K562 (cell line): ENCODE measurements around the gene CDCA5. TPM values are rescaled to one million over a fixed set of nuclear protein-coding genes. Genes with fewer than 3 reads are reported as not detected.
A peak's percentile ranks its signal among the peaks of the same experiment; 100 is the strongest.

ENCODE experiments used
- AFF4 ChIP-seq: sonication (generic); formaldehyde crosslinking; IDR thresholded peaks from 2 replicates; pipeline ENCODE4 v1.8.0; 2023; ENCODE audit warnings: mild to moderate bottlenecking, missing genetic modification reagents
- HMGXB4 ChIP-seq: sonication (generic); formaldehyde crosslinking; IDR thresholded peaks from 2 replicates; pipeline ENCODE4 v1.8.1; 2023; ENCODE audit warnings: mild to moderate bottlenecking, missing genetic modification reagents
- JUND ChIP-seq, 2 experiments: IDR thresholded peaks; 2 replicates in 1 of 2; 3 replicates in 1 of 2; pipeline ENCODE4 v1.6.1; 2011; ENCODE audit warnings: borderline replicate concordance in 2 of 2, low read depth in 2 of 2, low read length in 2 of 2, improper control_type of control experiment in 1 of 2, missing biosample characterization in 1 of 2, missing genetic modification characterization in 1 of 2, missing genetic modification reagents in 1 of 2
- RBM34 ChIP-seq: fragments of 200-400 bp; formaldehyde crosslinking; IDR thresholded peaks from 2 replicates; pipeline ENCODE4 v1.6.1; 2018; ENCODE audit warnings: low read length, borderline replicate concordance; ENCODE audit not compliant: insufficient read depth
- SFPQ ChIP-seq: fragments of 200-400 bp; formaldehyde crosslinking; IDR thresholded peaks from 2 replicates; pipeline ENCODE4 v1.6.1; 2017; ENCODE audit warnings: mild to moderate bottlenecking, low read depth, low read length, moderate library complexity
- TAF15 ChIP-seq: fragments of 200-400 bp; formaldehyde crosslinking; IDR thresholded peaks from 2 replicates; pipeline ENCODE4 v1.6.1; 2017; ENCODE audit warnings: mild to moderate bottlenecking, low read depth, low read length, moderate library complexity
- THRAP3 ChIP-seq: fragments of 450-650 bp; IDR thresholded peaks from 2 replicates; pipeline ENCODE4 v1.6.1; 2016; ENCODE audit warnings: mild to moderate bottlenecking, inconsistent platforms, borderline replicate concordance
- UBTF ChIP-seq, 2 experiments: IDR thresholded peaks; 2 replicates each; pipeline ENCODE4 v1.6.1; 2012; ENCODE audit warnings: improper control_type of control experiment in 2 of 2, low read depth in 2 of 2, low read length in 2 of 2, borderline replicate concordance in 1 of 2
- ZHX1 ChIP-seq: fragments of 150-350 bp; conservative IDR thresholded peaks from 2 replicates; pipeline ENCODE4 v1.6.1; 2014; ENCODE audit warnings: low read length
- ZNF507 ChIP-seq: conservative IDR thresholded peaks from 2 replicates; pipeline ENCODE4 v1.6.1; 2017; ENCODE audit warnings: missing genetic modification characterization, missing compliant biosample characterization
- polyA plus RNA-seq, 8 experiments: library from polyadenylated mRNA; depleted of rRNA in 4 of 8; stranded (reverse) in 5 of 8; unstranded in 3 of 8; fragments of >200 nt; fragmentation: Nextera tagmentation in 2 of 8; fragmentation: Illumina TruSeq in 1 of 8; extraction: Ambion mirVana in 2 of 8; extraction: Trizol in 1 of 8; gene quantifications; 2 replicates each; pipeline versions ENCODE4 v1.2.1 to v1.2.3, GENCODE V29; 2011 to 2014; ENCODE audit warnings: inconsistent platforms in 1 of 8, missing spikeins in 1 of 8
- total RNA-seq, 7 experiments: library from RNA; depleted of rRNA in 6 of 7; stranded (reverse); fragments of >200 nt in 6 of 7; fragmentation: Illumina TruSeq in 2 of 7; extraction: Trizol in 2 of 7; gene quantifications; 2 replicates each; pipeline versions ENCODE4 v1.2.1 to v1.2.3, GENCODE V29; 2011 to 2021; ENCODE audit warnings: low replicate concordance in 1 of 7

Gene CDCA5
- total and polyA plus RNA-seq, 9 of the 15 experiments (the other 6 are each of a cell fraction or from before 2014, with no cell fraction given) = 18.9 to 94.3 (median 64.6) TPM

GRCh38 chr11:65121865-65122696 is 38.2 kb upstream of the CDCA5 start, which contains the start of the genes FAU and MRPL49 (continued):
- TF ChIP-seq THRAP3 (no peak), TAF15 (no peak), RBM34 (no peak), UBTF (IDR thresholded peaks at IDR 0.05; ENCODE audit: borderline replicate concordance in 1 of 2, low read depth in 2 of 2, low read length in 2 of 2) (0 out of 4 replicates have a peak, but pooled peaks of 1 of the 2 experiments have one; percentile 74), AFF4 (CRISPR knock-in tag) (peak; percentile 58), JUND (IDR thresholded peaks at IDR 0.05; ENCODE audit: borderline replicate concordance, low read depth, low read length) (peak; percentile 63), JUND (tag; IDR thresholded peaks at IDR 0.05; ENCODE audit: borderline replicate concordance, low read depth, low read length) (peak; percentile 53; the same call in 1 of the 3 replicates), HMGXB4 (CRISPR knock-in tag) (0 out of 2 replicates have a peak, but pooled peaks have one; percentile 5), SFPQ (no peak), ZNF507 (tag) (no peak), ZHX1 (no peak)
